Kidney (tissue), 14 donors: ENCODE results near the gene OVOL3. TPM values are rescaled to one million over a fixed set of nuclear protein-coding genes. Genes with fewer than 3 reads are reported as not detected.
A peak's percentile ranks its signal among the peaks of the same experiment; 100 is the strongest.

Experiments used
- DNase-seq, 5 donors: peaks; one replicate each; pipeline ENCODE4 v3.0.0-alpha.2; 2013 to 2020
- FAIRE-seq: peaks from 2 replicates; lab custom pipeline; 2012; peaks lifted over from hg19 to GRCh38; lab: Jason Lieb, UNC
- H3K27ac ChIP-seq, 2 donors: one replicate each; pipeline ENCODE4 v1.7.0; 2013; ENCODE audit warnings: low read depth in 2 of 2, low read length in 2 of 2, inconsistent platforms in 1 of 2
- H3K27me3 ChIP-seq: one replicate; pipeline ENCODE4 v1.7.1; 2013; ENCODE audit warnings: low read length, inconsistent platforms; ENCODE audit not compliant: control insufficient read depth, insufficient read depth
- H3K36me3 ChIP-seq, 3 donors: one replicate each; pipeline versions ENCODE4 v1.7.0 to v1.7.1; 2013; ENCODE audit warnings: low read length in 3 of 3, control low read depth in 1 of 3, inconsistent platforms in 1 of 3; ENCODE audit not compliant: insufficient read depth in 3 of 3, control insufficient read depth in 2 of 3
- H3K4me1 ChIP-seq, 3 donors: one replicate each; pipeline versions ENCODE4 v1.7.0 to v1.7.1; 2013; ENCODE audit warnings: low read length in 3 of 3, inconsistent platforms in 1 of 3, low read depth in 1 of 3; ENCODE audit not compliant: control insufficient read depth in 2 of 3, insufficient read depth in 2 of 3
- H3K4me3 ChIP-seq, 3 donors: one replicate each; pipeline versions ENCODE4 v1.7.0 to v1.8.1; 2013; ENCODE audit warnings: low read length in 3 of 3, control low read depth in 1 of 3, inconsistent platforms in 1 of 3
- H3K9ac ChIP-seq, 3 donors: one replicate each; pipeline versions ENCODE4 v1.7.0 to v1.7.1; 2013; ENCODE audit warnings: low read length in 3 of 3, control low read depth in 1 of 3, inconsistent platforms in 1 of 3
- H3K9me3 ChIP-seq, 3 donors: one replicate each; pipeline versions ENCODE4 v1.7.0 to v1.7.1; 2013; ENCODE audit warnings: low read length in 3 of 3, control low read depth in 1 of 3, inconsistent platforms in 1 of 3; ENCODE audit not compliant: control insufficient read depth in 2 of 3, insufficient read depth in 1 of 3
- intact Hi-C: fragments of 100-400 bp; cut with DNase I; formaldehyde crosslinking; loops from one replicate; pipeline ENCODE4 v1.11.1; 2022
- polyA plus RNA-seq: library from polyadenylated mRNA; stranded (reverse); fragments of 350-450 nt; fragmentation: Illumina TruSeq; extraction: RNeasy Lipid Tissue Mini Kit (QIAGEN cat#74804); gene quantifications from one replicate; pipeline ENCODE4 v1.2.3, GENCODE V29; 2014; ENCODE audit warnings: low read depth, low replicate concordance; ENCODE audit not compliant: insufficient read depth
- total RNA-seq: library from RNA; stranded (reverse); fragmentation: NEBNext Ultra II Directional; extraction: Animal tissue kit (Norgen Biotek cat#: 25700); gene quantifications from one replicate; pipeline ENCODE4 v1.2.1, GENCODE V29; 2021
- TF ChIP-seq, protein P1 (sequence below): IDR thresholded peaks from 3 replicates; pipeline ENCODE4 v1.5.1; 2012; ENCODE audit warnings: mild to moderate bottlenecking, moderate library complexity, borderline replicate concordance; ENCODE audit not compliant: insufficient read depth; ENCODE audit errors: extremely low read depth
- donor health status: control.
- donor health status: control.
- donor health status: control.
- donor health status: control.
- donor health status: control.
- donor health status: DM: yes; HTN: yes; CAD: no.
- donor health status: Normal renal cell carcinoma (clear cell type).

The OVOL3 gene
- total and polyA plus RNA-seq, 2 donors from 2014 or later: not detected

- peak in 1 of 5 donors; percentile 5 for DNase-seq
- TF ChIP-seq, protein P1, sequence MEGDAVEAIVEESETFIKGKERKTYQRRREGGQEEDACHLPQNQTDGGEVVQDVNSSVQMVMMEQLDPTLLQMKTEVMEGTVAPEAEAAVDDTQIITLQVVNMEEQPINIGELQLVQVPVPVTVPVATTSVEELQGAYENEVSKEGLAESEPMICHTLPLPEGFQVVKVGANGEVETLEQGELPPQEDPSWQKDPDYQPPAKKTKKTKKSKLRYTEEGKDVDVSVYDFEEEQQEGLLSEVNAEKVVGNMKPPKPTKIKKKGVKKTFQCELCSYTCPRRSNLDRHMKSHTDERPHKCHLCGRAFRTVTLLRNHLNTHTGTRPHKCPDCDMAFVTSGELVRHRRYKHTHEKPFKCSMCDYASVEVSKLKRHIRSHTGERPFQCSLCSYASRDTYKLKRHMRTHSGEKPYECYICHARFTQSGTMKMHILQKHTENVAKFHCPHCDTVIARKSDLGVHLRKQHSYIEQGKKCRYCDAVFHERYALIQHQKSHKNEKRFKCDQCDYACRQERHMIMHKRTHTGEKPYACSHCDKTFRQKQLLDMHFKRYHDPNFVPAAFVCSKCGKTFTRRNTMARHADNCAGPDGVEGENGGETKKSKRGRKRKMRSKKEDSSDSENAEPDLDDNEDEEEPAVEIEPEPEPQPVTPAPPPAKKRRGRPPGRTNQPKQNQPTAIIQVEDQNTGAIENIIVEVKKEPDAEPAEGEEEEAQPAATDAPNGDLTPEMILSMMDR: no peak
- H3K27ac ChIP-seq: no peak overlapping the region
- no peak overlapping the region for H3K9ac ChIP-seq
- intact Hi-C loops: no loop called here
- no peaks in the 10 kb centered on the region for H3K4me1 ChIP-seq
- H3K9me3 ChIP-seq: no peaks in the 10 kb centered on the region
- no peak for FAIRE-seq
- H3K4me3 ChIP-seq: no peak overlapping the region
- H3K27me3 ChIP-seq: no peaks in the 10 kb centered on the region
- H3K36me3 ChIP-seq: no peaks in the 10 kb centered on the region
Measured at GRCh38 chr19:36090910-36091695, 19.8 kb upstream of the OVOL3 start.

GRCh38 chr19:36092566-36092965 lies 18.4 kb upstream of the OVOL3 start:
- intact Hi-C loops: no loop called here
- no peaks in the 10 kb centered on the region for H3K36me3 ChIP-seq
- DNase-seq (no peak), FAIRE-seq (no peak)
- H3K4me1 ChIP-seq: no peaks in the 10 kb centered on the region
- no peaks in the 10 kb centered on the region for H3K27me3 ChIP-seq
- no peaks in the 10 kb centered on the region for H3K9me3 ChIP-seq
- H3K4me3 ChIP-seq: no peak overlapping the region
- no peak overlapping the region for H3K27ac ChIP-seq
- no peak overlapping the region for H3K9ac ChIP-seq
- TF ChIP-seq, protein P1: no peak

DNA sequence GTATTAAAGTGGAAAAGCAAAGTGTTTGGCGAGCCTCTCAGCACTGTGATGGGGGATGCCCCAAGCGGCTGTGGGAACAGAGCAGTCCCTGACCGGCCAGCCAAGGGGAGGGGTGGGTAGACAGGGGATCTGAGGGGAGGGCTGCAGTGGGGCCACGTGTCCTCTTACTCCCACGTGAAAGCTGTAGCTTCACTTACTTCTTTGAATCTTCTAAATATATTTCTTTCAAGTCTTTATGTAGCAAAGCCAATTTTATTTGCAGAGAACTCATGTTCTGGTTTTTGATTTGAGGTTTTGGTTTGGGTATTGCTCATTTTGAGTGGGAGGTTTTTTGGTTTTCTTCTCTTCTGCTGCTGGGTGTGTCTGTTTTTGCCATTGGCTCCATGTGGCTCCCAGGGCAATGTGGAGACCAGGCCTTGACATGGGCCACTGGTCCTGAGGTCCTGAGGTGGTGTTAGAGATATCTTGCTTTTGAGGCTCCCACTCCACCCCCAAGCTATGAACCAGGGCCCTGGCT lies 17.7 kb upstream of the OVOL3 start:
- FAIRE-seq (no peak), DNase-seq (no peak)
- no peaks in the 10 kb centered on the region for H3K4me1 ChIP-seq
- TF ChIP-seq, protein P1: no peak
- no peak overlapping the region for H3K4me3 ChIP-seq
- H3K9me3 ChIP-seq: no peaks in the 10 kb centered on the region
- H3K27me3 ChIP-seq: no peaks in the 10 kb centered on the region
- no peak overlapping the region for H3K27ac ChIP-seq
- no peak overlapping the region for H3K9ac ChIP-seq
- no peaks in the 10 kb centered on the region for H3K36me3 ChIP-seq
- intact Hi-C loops: no loop called here
